ENCODE data around the gene TRIM22.
"Not testable (repeated sequence)": the region's sequence is repeated elsewhere in the genome, so short reads cannot be mapped to it uniquely, and the experiment has no call there.

TRIM22 gene, protein sequence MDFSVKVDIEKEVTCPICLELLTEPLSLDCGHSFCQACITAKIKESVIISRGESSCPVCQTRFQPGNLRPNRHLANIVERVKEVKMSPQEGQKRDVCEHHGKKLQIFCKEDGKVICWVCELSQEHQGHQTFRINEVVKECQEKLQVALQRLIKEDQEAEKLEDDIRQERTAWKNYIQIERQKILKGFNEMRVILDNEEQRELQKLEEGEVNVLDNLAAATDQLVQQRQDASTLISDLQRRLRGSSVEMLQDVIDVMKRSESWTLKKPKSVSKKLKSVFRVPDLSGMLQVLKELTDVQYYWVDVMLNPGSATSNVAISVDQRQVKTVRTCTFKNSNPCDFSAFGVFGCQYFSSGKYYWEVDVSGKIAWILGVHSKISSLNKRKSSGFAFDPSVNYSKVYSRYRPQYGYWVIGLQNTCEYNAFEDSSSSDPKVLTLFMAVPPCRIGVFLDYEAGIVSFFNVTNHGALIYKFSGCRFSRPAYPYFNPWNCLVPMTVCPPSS

DNA sequence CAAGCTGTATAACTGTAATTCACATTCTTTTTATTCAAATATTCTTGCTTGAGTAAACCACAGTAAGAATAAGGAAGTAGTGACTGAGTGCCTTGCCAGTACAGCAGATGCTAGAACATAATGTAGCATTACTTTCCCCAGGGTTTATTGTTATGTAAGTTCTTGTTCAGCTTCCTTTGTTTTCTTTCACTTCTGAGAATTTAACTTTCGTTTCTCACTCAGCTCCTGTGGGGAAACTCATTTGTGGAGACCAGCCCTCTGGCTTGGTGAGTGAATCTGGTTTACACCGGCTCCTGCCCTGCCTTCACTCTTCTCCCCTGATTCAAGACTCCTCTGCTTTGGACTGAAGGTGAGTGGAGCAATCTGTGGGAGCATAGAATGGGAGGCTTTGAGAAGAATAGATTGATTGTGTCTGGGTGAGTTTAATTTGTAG is at the start of gene TRIM22:
TRIM22 (plus strand) TSS at position 240 of the 433 bp plus-strand sequence. CDS start 6,443 bp downstream, outside the sequence.
- no peak for DNase-seq

GRCh38 chr11:5639953-5640352 is 49.6 kb upstream of the TRIM22 start:
- DNase-seq: no peak

- DNase-seq: no peak
Observed at GRCh38 chr11:5643585-5643984, 46.0 kb upstream of the TRIM22 start.

DNA sequence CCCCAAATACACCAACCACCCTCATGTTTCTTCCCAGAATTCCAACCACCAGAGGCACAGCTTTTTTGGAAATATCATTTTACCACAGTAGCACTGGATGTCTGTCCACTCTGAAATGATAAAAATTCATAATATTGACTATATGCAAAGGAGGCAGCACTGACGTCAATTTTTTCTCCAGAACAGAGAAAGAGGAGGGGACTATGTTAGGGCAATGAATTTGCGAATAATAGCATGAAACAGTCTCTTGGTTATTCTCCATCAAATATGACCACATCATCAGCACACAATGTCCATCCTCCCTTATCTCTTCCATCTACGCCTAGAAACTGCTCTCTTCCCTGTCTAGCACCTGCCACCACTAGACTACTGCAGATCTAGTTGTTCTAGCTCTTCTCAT is 43.5 kb upstream of the TRIM22 start:
- no peak for DNase-seq

DNA sequence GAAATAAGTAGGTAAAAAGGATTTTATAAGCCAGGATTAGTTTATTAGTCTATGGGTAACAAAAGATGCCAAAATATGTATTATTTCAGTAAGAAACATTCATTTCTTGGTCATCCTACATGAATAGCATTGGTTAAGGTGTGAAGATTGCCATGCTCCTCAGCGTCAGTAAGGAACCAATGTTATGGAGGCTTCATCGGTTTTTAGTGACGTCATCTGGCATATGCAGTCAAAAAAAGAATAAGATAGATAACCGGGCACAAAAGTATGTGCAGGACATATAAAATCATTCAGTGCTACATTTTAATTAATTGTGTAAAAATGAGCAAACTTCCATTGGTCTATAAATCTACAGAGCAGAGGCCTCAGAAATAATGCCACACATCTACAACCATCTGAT is 34.1 kb upstream of the TRIM22 start:
- no peak for DNase-seq

- DNase-seq: not testable (repeated sequence)
Observed at GRCh38 chr11:5656956-5657355, 32.6 kb upstream of the TRIM22 start.

DNA sequence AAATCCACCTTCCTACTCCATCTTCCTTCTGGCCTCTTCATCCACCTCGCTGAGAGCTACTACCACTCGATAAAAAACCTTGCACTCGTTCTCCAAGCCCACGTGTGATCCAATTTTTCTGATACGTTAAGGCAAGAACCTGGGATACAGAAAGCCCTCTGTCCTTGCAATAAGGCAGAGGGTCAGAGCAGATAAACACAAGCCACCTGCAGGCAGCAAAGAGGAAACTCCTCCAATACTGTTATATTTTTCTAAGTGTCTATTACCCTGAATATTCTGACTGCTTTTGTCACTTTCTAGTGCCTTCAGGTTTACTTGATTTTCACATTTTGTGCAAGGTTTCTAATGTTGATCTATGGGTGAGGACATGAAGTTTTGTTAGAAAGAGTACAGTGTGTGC is 31.3 kb upstream of the TRIM22 start:
- no peak for DNase-seq

DNA sequence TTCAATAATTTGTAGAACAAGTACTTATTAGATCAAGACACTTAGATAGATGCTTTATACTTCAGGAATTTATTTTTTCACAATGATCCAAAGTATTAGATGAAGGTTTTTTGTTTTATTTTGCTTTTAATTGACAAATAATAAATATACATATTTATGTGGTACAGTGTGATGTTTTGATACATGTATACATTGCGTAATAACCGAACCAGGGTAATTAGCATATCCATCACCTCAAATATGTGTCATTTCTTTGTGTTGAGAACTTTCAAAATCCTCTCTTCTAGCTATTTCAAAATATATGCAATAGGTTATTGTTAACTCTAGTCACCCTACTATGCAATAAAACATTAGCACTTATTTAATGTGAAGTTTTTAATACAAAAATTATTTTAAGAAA is 26.1 kb upstream of the TRIM22 start:
- no peak for DNase-seq

- DNase-seq: no peak
Observed at GRCh38 chr11:5665051-5665570, 24.5 kb upstream of the TRIM22 start.

DNA sequence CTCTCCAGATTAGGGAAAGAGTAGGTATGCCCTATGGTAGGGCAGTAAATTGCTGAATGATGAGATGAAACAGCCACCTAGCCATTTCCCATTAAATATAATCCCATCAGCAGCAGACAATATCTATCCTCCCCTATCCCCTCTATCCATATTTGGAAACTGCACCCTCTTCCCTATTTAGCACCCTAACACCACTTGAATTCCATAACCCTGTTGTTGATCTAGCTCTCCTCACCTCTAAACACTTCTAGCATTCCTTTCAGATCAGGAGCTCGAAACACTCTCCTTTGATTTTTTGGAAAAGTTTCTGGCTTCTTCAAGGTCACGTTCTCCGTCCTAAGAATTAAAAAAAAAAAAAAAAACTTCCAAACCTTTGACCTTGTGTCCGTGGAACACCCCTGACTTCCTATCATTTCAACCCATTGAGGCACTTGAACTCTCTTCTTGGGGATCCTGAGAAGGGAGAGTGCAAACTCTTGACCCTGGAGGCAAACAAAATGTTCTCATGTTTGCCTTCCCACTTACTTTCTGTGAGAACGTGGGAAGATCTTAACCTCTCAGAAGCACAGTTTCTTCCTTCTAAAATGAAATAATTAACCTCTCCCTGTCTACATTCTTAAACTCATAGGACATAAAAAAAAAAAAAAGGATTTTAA is 23.7 kb upstream of the TRIM22 start:
- DNase-seq: no peak

DNA sequence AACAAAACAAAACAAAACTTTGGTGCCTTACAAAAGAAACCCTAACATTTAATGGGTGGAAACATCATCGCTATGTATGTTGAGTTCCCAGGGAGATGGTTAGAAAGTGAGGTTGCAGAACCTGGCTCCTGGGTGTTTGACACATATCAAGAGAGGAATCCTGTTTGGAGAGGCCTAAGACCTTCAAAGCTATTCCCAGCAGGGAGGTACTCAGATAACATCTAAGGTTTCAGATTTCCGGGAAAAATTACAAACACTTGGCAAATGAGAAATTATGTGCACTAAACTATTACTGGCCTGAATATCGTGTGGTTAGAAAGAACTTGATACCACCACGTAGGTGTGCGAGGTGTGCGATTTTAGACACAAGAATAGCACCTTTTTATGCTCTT is 23.2 kb upstream of the TRIM22 start:
- DNase-seq: no peak

GRCh38 chr11:5671831-5672230 is 17.8 kb upstream of the TRIM22 start:
- no peak for DNase-seq

GRCh38 chr11:5674391-5674790 is 15.2 kb upstream of the TRIM22 start:
- no peak for DNase-seq

DNA sequence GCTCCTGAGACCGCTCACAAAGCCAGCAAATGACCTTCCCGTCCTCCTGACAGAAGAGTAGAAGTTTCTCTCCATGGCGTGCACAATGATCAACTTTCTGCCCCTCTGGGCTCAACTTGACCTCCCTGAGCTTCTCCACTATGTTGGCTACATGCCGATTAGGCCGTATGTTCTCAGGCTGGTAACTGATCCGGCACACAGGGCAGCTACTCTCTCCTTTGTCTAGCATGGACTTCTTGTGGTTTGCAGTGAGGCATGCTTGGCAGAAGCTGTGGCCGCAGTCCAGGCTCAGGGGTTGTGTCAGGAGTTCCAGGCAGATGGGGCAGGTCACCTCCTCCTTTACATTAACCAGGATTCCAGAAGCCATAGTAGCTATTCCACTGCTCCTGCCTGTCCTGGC is 9.8 kb upstream of the TRIM22 start:
- DNase-seq: no peak

DNA sequence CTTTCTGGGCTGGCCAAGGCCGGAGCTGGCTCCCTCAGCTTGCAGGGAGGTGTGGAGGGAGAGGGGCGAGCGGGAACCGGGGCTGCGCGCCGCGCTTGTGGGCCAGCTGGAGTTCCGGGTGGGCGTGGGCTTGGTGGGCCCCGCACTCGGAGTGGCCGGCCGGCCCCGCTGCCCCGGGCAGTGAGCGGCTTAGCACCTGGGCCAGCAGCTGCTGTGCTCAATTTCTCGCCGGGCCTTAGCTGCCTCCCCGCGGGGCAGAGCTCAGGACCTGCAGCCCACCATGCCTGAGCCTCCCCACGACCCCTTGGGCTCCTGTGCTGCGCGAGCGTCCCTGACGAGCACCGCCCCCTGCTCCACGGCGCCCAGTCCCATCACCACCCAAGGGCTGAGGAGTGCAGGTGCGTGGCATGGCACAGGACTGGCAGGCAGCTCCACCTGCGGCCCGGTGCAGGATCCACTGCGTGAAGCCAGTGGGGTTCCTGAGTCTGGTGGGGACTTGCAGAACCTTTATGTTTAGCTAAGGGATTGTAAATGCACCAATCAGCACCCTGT is 6.6 kb upstream of the TRIM22 start:
- DNase-seq: not testable (repeated sequence)

DNA sequence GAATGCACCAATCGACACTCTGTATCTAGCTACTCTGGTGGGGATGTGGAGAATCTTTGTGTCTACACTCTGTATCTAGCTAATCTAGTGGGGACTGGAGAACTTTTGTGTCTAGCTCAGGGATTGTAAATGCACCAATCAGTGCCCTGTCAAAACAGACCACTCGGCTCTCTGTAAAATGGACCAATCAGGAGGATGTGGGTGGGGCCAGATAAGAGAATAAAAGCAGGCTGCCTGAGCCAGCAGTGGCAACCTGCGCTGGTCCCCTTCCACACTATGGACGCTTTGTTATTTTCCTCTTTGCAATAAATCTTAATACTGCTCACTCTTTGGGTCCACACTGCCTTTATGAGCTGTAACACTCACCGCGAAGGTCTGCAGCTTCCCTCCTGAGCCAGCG is 6.0 kb upstream of the TRIM22 start:
- not testable (repeated sequence) for DNase-seq

DNA sequence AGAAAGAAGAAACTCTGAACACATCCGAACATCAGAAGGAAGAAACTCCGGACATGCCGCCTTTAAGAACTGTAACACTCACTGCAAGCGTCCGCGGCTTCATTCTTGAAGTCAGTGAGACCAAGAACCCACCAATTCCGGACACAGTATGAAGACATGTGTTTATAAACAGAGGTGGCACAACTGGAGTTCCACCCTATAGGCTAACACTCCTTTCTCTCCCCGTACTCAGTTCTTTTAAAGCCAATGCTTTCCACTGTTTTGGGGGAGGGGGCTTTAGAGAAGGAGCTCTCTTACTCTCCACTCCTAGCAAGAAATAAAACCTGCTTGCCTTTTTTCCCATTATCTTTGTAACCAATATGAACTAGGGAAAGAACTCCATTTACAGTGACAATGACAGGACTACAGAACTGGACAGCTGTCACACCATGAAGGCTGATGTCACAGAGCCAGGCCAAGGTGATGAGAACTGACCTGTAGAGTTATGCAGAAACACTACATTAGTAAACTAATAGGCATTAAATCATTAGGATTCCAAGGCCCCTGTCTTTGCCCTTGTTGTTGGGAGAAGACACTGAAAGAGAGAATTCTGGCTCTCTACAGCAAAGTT is 5.4 kb upstream of the TRIM22 start:
- no peak for DNase-seq

- DNase-seq: no peak
Observed at GRCh38 chr11:5684646-5685362, 4.8 kb upstream of the TRIM22 start, which contains the start of gene TRIM5. TRIM5 (minus strand) TSS chr11:5685074; CDS start chr11:5680177, 4,897 bp downstream.

- DNase-seq: no peak
Observed at GRCh38 chr11:5686426-5686825, 3.2 kb upstream of the TRIM22 start.

DNA sequence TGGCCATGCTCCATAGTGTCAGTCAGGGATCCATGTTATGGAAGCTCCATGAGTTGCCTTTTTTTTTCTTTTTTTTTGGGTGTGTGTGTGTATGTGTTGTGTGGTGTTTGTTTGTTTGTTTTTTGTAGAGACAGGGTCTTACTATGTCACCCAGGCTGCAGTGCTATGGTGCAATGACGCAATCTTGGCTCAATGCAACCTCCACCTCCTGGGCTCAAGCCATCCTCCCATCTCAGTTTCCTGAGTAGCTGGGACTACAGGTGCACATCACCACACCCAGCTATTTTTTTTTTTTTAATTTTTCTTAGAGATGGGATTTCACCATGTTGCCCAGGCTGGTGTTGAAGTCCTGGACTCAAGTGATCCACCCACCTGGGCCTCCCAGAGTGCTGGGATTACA is 1.1 kb upstream of the TRIM22 start:
- DNase-seq: no peak

DNA sequence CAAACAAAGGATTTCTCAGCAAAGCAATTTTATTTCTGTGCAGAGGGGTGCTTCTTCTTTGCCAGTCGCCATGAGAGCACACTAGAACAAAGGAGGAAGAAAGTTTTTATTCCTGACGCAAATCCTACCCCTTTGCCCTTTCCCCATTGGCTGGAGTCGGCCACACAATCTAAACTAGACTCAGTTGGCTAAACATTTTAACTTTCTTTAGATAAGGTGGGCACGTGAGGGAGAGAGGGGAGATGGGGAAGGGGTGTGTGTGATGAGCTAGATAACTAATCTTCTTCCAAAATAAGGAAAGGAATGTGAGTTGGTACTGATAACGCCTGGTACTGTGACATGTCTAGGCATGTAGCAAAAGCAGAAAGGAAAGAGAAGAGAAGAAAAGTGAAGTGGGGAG is 626 bp downstream of the TRIM22 start:
- DNase-seq: no peak

GRCh38 chr11:5690736-5691135 is 1.1 kb downstream of the TRIM22 start:
- no peak for DNase-seq
